ENCODE measurements around the gene CHST11. TPM values are rescaled to one million over a fixed set of nuclear protein-coding genes. Genes with fewer than 3 reads are reported as not detected.

Gene CHST11
- total RNA-seq, 1 donor = 10.8 TPM

DNA sequence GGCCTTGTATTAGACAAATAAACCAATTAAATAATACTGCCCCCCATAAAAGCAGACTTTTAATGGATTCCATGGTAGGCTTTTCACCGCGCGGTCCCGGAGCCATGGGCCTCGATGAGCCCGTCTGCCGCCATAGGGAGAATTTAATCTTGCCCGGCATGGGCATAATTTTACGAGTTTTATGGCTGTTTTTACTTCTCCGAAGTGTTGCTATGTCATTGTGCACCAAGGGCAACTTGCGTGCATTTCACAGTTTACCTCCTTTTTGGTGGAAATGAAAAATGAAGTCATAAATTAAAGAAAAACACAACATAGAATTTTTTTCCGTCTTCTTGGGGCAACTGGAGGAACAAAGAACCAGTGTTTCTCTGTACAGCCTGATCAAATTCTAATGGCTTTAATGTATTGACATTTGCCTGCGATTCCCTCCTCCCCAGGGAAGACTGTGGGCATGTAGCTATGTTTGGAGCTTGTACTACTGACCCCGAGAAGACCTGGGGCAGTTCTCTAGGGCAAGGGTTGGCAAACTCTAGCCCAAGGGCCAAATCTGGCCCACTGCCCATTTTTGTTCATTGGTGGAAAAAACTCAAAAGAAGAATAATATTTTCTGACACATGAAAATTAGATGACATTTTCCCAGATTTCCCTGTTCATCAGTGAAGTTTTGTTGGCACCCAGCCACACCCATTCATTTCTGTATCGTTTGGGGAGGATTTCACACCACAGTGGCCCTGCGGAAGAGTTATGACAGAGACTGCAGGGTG lies 142.7 kb downstream of the CHST11 start:
- TF ChIP-seq, protein P1, sequence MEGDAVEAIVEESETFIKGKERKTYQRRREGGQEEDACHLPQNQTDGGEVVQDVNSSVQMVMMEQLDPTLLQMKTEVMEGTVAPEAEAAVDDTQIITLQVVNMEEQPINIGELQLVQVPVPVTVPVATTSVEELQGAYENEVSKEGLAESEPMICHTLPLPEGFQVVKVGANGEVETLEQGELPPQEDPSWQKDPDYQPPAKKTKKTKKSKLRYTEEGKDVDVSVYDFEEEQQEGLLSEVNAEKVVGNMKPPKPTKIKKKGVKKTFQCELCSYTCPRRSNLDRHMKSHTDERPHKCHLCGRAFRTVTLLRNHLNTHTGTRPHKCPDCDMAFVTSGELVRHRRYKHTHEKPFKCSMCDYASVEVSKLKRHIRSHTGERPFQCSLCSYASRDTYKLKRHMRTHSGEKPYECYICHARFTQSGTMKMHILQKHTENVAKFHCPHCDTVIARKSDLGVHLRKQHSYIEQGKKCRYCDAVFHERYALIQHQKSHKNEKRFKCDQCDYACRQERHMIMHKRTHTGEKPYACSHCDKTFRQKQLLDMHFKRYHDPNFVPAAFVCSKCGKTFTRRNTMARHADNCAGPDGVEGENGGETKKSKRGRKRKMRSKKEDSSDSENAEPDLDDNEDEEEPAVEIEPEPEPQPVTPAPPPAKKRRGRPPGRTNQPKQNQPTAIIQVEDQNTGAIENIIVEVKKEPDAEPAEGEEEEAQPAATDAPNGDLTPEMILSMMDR (IDR thresholded peaks at IDR 0.05; ENCODE audit: insufficient read depth, low read length) = no peak

DNA sequence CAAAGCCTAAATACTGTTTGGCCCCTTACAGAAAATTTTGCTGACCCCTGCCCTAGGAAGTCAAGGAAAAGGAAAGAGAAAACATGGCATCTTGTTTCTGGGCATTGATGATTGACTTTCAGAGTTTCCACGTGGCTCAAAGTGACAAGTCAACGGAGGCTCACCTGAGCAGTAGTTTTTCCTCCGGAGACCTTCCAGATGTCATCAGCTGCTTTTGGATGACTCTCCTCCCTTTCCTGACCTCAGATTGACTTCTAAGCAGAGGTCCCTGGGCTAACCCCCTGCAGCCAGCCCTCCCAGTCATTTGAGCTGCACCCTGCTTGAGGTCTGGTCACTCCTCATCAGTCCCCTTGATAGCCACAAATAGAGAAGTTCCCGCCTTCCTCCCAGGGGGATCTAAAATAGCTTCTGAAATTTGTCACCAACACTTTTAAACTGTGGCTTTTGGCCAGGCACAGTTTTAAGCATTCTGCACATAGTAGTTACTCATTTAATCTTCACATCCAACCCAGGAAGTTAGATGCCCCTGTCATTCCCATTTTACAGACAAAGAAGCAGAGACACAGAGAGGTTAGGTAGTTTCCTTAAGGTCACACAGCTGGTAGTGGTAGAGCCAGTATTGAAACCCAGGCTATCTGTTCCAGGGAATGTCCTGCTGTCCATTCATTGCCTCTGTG lies 143.4 kb downstream of the CHST11 start:
- TF ChIP-seq, protein P1 (IDR thresholded peaks at IDR 0.05; ENCODE audit: insufficient read depth, low read length) = no peak
- H3K4me3 ChIP-seq (ENCODE audit: low read depth, low read length) = no peak overlapping the region
- DNase-seq (ENCODE audit: low read depth) = no peak

More for the DNA sequence above, 142.7 kb downstream of the CHST11 start:
- DNase-seq (ENCODE audit: low read depth) = no peak
- H3K4me3 ChIP-seq (ENCODE audit: low read depth, low read length) = no peak overlapping the region

DNA sequence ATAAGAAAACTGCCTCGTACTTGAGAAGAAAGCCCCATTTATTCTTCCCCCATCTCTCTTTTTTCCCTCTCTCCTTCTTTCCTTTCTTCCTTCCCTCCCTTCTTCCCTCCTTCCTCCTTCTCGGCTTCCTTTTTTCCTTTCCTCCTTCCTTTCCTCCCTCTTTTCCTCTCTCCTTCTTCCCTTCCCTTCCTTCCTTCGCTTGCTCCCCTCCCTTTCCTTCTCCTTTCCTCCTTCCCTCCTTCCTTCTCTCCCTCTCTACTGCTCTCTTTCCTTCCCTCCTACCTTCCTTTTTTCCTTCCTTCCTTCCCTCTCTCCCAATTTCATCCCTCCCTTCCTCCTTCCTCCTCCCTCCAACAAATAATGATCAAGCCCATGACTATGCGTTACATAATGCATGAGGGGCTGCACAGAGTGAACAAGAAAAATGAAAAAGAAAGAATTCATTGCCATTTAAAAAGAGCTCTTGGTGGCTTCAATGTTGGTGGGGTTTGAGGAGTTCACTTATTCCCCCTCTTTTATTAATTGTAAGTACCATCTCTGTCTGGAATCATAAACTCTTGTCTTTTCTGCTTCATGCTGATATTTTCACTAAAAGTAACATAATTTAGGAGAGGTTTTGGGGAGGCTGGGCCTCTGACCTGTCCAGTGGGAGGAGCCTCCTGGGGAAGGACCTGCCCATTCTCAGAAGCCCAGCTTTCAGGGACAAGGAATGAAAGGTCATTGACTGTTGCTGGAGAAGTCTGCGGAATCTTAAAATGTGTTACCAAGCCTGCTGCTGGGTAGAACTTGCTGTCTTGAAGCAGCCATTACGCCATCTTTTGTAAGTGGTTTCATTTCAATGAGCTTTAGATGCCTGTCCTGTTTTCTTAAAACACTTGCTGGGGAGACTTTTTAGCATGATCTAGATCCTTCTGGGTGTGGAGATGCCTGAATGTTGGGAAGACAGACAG lies 144.3 kb downstream of the CHST11 start:
- no peak for DNase-seq (ENCODE audit: low read depth)
- TF ChIP-seq, protein P1 (IDR thresholded peaks at IDR 0.05; ENCODE audit: insufficient read depth, low read length) = no peak
- H3K4me3 ChIP-seq (ENCODE audit: low read depth, low read length) = no peak overlapping the region

DNA sequence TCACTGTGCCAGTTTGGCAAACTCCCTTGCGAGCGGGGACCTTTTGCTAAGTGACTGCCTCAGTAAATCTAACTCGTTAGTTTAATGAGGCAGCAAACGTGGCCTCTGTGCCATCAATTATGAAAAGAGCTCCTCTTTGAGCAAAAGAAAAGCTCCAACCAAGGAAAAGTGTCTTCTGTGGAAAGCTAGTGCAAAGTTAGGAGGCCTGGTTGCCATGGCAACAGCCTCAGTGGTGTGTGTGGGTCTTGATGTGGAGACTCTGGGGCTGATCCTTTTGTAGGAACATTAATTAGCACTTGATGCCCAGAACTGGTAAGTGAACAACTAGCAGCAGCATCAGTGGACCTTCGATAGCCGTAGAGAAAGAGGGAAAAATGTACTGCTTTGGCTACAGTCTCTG lies 145.7 kb downstream of the CHST11 start:
- no peak for DNase-seq (ENCODE audit: low read depth)
- H3K4me3 ChIP-seq (ENCODE audit: low read depth, low read length) = no peak overlapping the region
- TF ChIP-seq, protein P1 (IDR thresholded peaks at IDR 0.05; ENCODE audit: insufficient read depth, low read length) = no peak

DNA sequence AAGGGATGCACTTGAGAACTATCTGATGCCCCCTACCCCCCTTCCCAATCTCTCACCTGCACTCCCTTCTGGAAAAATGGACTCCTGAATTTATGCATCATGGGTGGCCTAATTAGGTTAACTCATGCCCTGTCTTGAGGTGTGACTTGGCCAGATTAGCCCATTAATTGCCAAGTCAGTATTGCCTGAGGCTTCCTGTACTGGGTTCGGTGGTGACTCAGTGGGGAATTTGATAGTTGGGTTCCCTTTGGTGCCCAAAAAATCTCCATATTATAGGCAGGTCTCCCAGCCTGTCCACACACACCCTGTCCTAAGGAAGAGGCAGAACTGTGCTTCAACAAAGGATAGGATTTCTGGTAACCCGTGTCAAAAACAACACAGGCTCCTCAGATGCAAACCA lies 146.1 kb downstream of the CHST11 start:
- TF ChIP-seq, protein P1 (IDR thresholded peaks at IDR 0.05; ENCODE audit: insufficient read depth, low read length) = no peak
- H3K4me3 ChIP-seq (ENCODE audit: low read depth, low read length) = no peak overlapping the region
- no peak for DNase-seq (ENCODE audit: low read depth)

DNA sequence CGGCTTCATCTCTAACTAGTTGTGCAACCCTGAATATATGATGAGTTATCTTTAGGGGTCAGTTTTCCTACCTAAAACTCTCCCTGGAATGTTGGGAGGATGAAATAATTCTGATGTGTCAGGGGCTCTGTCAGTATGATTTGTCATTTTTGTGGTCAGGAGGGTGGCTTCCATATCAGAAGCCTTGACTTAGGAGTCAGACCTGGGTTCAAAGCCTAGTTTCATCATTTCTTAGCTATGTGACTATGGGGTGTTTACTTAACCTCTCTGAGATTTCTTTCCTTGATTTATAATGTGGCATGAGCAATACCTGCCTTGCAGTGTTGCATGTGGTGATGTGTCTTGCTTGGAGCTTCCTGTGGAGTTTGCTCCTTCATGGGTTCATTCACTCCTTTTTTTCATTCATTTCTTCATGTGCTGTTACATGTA lies 146.8 kb downstream of the CHST11 start:
- DNase-seq (ENCODE audit: low read depth) = peak; percentile 59
- TF ChIP-seq, protein P1 (IDR thresholded peaks at IDR 0.05; ENCODE audit: insufficient read depth, low read length) = no peak
- H3K4me3 ChIP-seq (ENCODE audit: low read depth, low read length) = no peak overlapping the region
